Stomach smooth muscle (tissue), 2 donors: ENCODE results near the gene C1orf94.

Experiments
- H3K27ac ChIP-seq: one replicate; pipeline ENCODE4 v1.7.0; 2013; ENCODE audit warnings: mild to moderate bottlenecking, low read length, inconsistent platforms
- H3K27me3 ChIP-seq, 2 donors: one replicate each; pipeline ENCODE4 v1.7.0; 2013; ENCODE audit warnings: low read length in 2 of 2; ENCODE audit not compliant: insufficient read depth in 2 of 2, control insufficient read depth in 1 of 2
- H3K36me3 ChIP-seq, 2 donors: one replicate each; pipeline ENCODE4 v1.7.0; 2013; ENCODE audit warnings: low read length in 2 of 2; ENCODE audit not compliant: control insufficient read depth in 2 of 2, insufficient read depth in 2 of 2
- H3K4me1 ChIP-seq: one replicate; pipeline ENCODE4 v1.7.0; 2013; ENCODE audit warnings: low read length; ENCODE audit not compliant: control insufficient read depth, insufficient read depth
- H3K4me3 ChIP-seq, 2 donors: one replicate each; pipeline ENCODE4 v1.7.0; 2013; ENCODE audit warnings: low read length in 2 of 2
- H3K9ac ChIP-seq, 2 donors: one replicate each; pipeline ENCODE4 v1.7.0; 2013; ENCODE audit warnings: low read length in 2 of 2, mild to moderate bottlenecking in 1 of 2
- H3K9me3 ChIP-seq, 2 donors: one replicate each; pipeline ENCODE4 v1.7.0; 2013; ENCODE audit warnings: low read length in 2 of 2; ENCODE audit not compliant: control insufficient read depth in 2 of 2
- donor health status: healthy.
- donor health status: Pancreatic carcinoma.

C1orf94 gene

GRCh38 chr1:34190692-34191091, 14.0 kb downstream of the C1orf94 start:
- no peaks in the 10 kb centered on the region for H3K36me3 ChIP-seq
- H3K9ac ChIP-seq, result no peak overlapping the region
- H3K27me3 ChIP-seq, result peaks cover 10 to 16% of the 10 kb centered on the region in 2 donors
- H3K4me3 ChIP-seq, result no peak overlapping the region
- no peaks in the 10 kb centered on the region for H3K4me1 ChIP-seq
- H3K9me3 ChIP-seq, result peaks cover 8 to 11% of the 10 kb centered on the region in 2 donors
- H3K27ac ChIP-seq, result no peak overlapping the region

DNA sequence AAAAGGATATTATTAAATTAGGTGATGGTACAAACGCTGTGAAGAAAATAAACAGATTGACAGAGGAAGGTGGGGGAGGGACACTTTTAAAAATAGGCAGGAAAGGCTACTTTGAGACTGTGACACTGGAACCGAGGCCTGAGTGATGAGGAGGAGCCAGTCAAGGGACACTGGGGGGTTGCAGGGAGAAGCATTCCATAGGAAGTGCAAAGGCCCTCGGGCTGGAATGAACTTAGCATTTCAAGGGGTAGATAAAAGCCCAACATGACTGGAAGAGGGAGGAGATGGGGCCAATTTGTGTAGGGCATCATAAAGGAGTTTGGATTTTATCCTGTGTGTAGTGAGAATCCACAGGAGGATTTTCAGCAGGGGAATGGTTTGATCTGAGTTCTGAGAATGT, 15.9 kb downstream of the C1orf94 start:
- Histone ChIP-seq H3K4me1 (no peaks in the 10 kb centered on the region), H3K36me3 (no peaks in the 10 kb centered on the region), H3K9ac (no peak overlapping the region), H3K9me3 (peaks cover 8 to 11% of the 10 kb centered on the region in 2 donors), H3K4me3 (no peak overlapping the region), H3K27me3 (peaks cover 8 to 10% of the 10 kb centered on the region in 2 donors), H3K27ac (no peak overlapping the region)

GRCh38 chr1:34199927-34200326, 23.2 kb downstream of the C1orf94 start:
- no peak overlapping the region for H3K4me3 ChIP-seq
- no peaks in the 10 kb centered on the region for H3K36me3 ChIP-seq
- H3K27ac ChIP-seq, result no peak overlapping the region
- no peaks in the 10 kb centered on the region for H3K9me3 ChIP-seq
- no peaks in the 10 kb centered on the region for H3K4me1 ChIP-seq
- no peak overlapping the region for H3K9ac ChIP-seq
- H3K27me3 ChIP-seq, result peaks cover 0 to 3% of the 10 kb centered on the region in 2 donors

- H3K27me3 ChIP-seq, result peaks cover 5 to 15% of the 10 kb centered on the region in 2 donors
- H3K9me3 ChIP-seq, result no peaks in the 10 kb centered on the region
- no peaks in the 10 kb centered on the region for H3K4me1 ChIP-seq
- no peak overlapping the region for H3K9ac ChIP-seq
- H3K27ac ChIP-seq, result no peak overlapping the region
- H3K4me3 ChIP-seq, result no peak overlapping the region
- H3K36me3 ChIP-seq, result no peaks in the 10 kb centered on the region
These were observed 36.0 kb downstream of the C1orf94 start for GRCh38 chr1:34212673-34213072.

DNA sequence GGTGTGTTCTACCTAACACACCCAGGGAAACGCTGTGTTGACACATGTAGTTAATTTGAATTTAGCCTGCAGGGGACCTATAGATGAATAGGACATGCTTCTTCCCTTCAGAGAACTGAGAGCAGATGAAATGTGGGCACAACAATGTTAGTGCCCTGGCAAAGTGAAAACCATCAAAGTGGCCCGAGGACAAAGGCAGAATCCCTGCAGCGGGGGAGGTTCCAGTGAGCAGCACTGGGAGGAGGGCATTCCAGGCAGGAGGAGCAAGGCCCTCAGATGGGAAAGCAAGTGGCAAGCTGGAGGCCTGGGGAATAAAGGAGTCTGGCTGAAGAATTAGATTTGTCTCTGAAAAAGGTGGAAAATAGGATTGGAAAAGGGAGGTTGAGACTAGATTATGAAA, 37.2 kb downstream of the C1orf94 start:
- no peak overlapping the region for H3K9ac ChIP-seq
- peaks cover 5 to 14% of the 10 kb centered on the region in 2 donors for H3K27me3 ChIP-seq
- H3K27ac ChIP-seq, result no peak overlapping the region
- H3K4me3 ChIP-seq, result no peak overlapping the region
- no peaks in the 10 kb centered on the region for H3K9me3 ChIP-seq
- H3K4me1 ChIP-seq, result no peaks in the 10 kb centered on the region
- H3K36me3 ChIP-seq, result no peaks in the 10 kb centered on the region

GRCh38 chr1:34231441-34231840, 54.7 kb downstream of the C1orf94 start:
- H3K9me3 ChIP-seq, result peaks cover 0 to 4% of the 10 kb centered on the region in 2 donors
- no peak overlapping the region for H3K4me3 ChIP-seq
- no peaks in the 10 kb centered on the region for H3K36me3 ChIP-seq
- no peaks in the 10 kb centered on the region for H3K27me3 ChIP-seq
- no peaks in the 10 kb centered on the region for H3K4me1 ChIP-seq
- no peak overlapping the region for H3K9ac ChIP-seq
- H3K27ac ChIP-seq, result no peak overlapping the region

GRCh38 chr1:34235594-34235993, 58.9 kb downstream of the C1orf94 start:
- H3K36me3 ChIP-seq, result no peaks in the 10 kb centered on the region
- H3K9me3 ChIP-seq, result no peaks in the 10 kb centered on the region
- no peaks in the 10 kb centered on the region for H3K4me1 ChIP-seq
- no peak overlapping the region for H3K4me3 ChIP-seq
- no peak overlapping the region for H3K9ac ChIP-seq
- H3K27me3 ChIP-seq, result peaks cover 0 to 2% of the 10 kb centered on the region in 2 donors
- no peak overlapping the region for H3K27ac ChIP-seq

DNA sequence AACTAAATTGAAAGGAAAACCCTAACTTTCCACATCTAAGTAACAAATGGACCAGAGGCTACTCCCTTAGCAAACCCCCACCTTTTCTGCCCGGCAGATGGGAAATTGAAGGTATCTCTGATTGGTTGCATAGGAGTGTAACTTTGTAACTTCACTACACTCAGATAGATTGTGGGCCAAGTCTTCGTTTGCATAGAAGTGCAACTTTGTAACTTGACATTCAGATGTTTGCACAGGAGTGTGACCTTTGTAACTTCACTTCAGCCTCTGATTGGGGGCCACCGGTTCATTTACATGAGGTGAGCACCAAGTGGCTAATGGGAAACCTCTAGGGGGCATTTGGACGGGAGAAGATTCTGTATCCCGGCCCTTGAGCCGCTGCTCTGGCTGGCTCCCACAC, 59.4 kb downstream of the C1orf94 start:
- H3K9me3 ChIP-seq, result no peaks in the 10 kb centered on the region
- no peaks in the 10 kb centered on the region for H3K4me1 ChIP-seq
- peaks cover 0 to 2% of the 10 kb centered on the region in 2 donors for H3K27me3 ChIP-seq
- H3K36me3 ChIP-seq, result no peaks in the 10 kb centered on the region
- no peak overlapping the region for H3K27ac ChIP-seq
- no peak overlapping the region for H3K9ac ChIP-seq
- no peak overlapping the region for H3K4me3 ChIP-seq

DNA sequence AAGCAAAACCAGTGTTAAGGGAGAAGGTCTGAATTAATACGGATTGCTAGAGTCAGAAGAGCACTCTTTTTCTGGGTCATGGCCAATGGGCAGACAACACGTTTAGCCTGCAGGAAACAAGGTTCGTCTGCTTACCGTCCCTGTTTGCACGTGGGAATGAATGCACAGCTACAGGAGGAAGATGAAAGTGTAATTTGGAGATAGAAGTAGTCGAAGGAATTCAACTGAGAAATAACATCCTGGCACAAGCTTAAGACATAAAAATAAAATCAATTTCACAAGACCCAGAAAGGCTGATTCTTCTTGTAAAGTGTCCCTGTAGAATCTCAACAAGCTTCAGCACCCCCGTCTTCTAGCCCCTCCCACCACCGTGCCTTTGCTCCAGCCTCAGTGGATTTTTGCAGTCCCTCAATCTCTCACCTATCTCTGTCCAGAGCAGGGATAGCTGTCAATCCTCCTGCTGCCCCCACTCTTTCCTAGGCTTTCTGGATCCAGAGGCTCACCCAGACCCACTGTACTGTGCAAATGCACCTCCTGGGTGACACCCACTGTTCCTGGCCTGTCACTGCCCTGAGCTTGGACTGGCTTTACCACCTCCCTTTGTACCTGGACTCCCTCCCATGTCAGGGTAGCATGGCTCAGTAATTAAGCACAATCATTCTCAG, 60.6 kb downstream of the C1orf94 start:
- no peak overlapping the region for H3K27ac ChIP-seq
- H3K36me3 ChIP-seq, result no peaks in the 10 kb centered on the region
- peaks cover 0 to 5% of the 10 kb centered on the region in 2 donors for H3K9me3 ChIP-seq
- no peak overlapping the region for H3K9ac ChIP-seq
- peaks cover 0 to 2% of the 10 kb centered on the region in 2 donors for H3K27me3 ChIP-seq
- H3K4me3 ChIP-seq, result no peak overlapping the region
- no peaks in the 10 kb centered on the region for H3K4me1 ChIP-seq

- H3K4me1 ChIP-seq, result no peaks in the 10 kb centered on the region
- no peak overlapping the region for H3K9ac ChIP-seq
- H3K4me3 ChIP-seq, result no peak overlapping the region
- peaks cover 0 to 7% of the 10 kb centered on the region in 2 donors for H3K27me3 ChIP-seq
- H3K36me3 ChIP-seq, result no peaks in the 10 kb centered on the region
- no peak overlapping the region for H3K27ac ChIP-seq
- H3K9me3 ChIP-seq, result peaks cover 0 to 5% of the 10 kb centered on the region in 2 donors
These were observed 69.3 kb downstream of the C1orf94 start for GRCh38 chr1:34245967-34246366.

- Histone ChIP-seq H3K27me3 (peaks cover 0 to 6% of the 10 kb centered on the region in 2 donors), H3K27ac (no peak overlapping the region), H3K4me3 (no peak overlapping the region), H3K36me3 (no peaks in the 10 kb centered on the region), H3K9me3 (no peaks in the 10 kb centered on the region), H3K4me1 (no peaks in the 10 kb centered on the region), H3K9ac (no peak overlapping the region)
These were observed 73.6 kb downstream of the C1orf94 start for GRCh38 chr1:34250342-34250741.
